ENCODE data around the gene KLK3. TPM values are rescaled to one million over a fixed set of nuclear protein-coding genes. Genes with fewer than 3 reads are reported as not detected.

The KLK3 gene
- total RNA-seq, 1 donor from 2014 or later = not detected

DNA sequence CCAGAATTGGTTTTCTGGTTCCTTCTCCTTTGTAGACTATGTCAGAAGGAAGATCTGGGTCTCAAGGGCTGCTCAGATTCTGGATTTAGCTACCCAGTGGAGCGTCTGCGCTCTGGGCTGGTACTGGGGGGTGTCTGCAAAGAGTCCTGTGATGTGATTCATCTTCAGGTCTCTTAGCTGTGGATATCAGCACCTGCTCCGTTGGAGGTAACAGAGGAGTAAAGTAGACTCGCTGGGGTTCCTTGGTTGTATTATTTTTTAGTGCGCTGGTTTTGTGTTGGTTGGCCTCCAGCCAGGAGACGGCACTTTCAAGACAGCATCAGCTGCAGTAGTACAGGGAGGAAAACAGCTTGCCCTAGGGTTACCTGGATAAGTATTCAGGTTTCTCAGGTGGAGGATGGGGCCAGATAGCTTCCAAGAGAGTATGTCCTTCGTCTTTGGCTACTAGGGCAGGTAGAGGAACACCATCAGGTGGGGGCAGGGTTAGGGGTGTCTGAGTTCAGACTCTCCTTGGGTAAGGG is 11.0 kb upstream of the KLK3 start:
- H3K9me3 ChIP-seq = no peaks in the 10 kb centered on the region
- intact Hi-C loops (cut with DNase I) = no loop called here
- no peak for ATAC-seq
- H3K36me3 ChIP-seq = no peaks in the 10 kb centered on the region
- H3K27me3 ChIP-seq = no peaks in the 10 kb centered on the region
- TF ChIP-seq CTCF (IDR thresholded peaks at IDR 0.05) = no peak
- no peaks in the 10 kb centered on the region for H3K4me1 ChIP-seq
- no peak overlapping the region for H3K4me3 ChIP-seq
- H3K27ac ChIP-seq = no peak overlapping the region
- no peak for DNase-seq

GRCh38 chr19:50844296-50844935 is 10.3 kb upstream of the KLK3 start:
- Histone ChIP-seq H3K9me3 (no peaks in the 10 kb centered on the region), H3K4me3 (no peak overlapping the region), H3K27ac (no peak overlapping the region), H3K4me1 (no peaks in the 10 kb centered on the region), H3K27me3 (no peaks in the 10 kb centered on the region), H3K36me3 (no peaks in the 10 kb centered on the region)
- intact Hi-C loops (cut with DNase I) = no loop called here
- ATAC-seq (no peak), DNase-seq (no peak)
- no peak for TF ChIP-seq CTCF (IDR thresholded peaks at IDR 0.05)

DNA sequence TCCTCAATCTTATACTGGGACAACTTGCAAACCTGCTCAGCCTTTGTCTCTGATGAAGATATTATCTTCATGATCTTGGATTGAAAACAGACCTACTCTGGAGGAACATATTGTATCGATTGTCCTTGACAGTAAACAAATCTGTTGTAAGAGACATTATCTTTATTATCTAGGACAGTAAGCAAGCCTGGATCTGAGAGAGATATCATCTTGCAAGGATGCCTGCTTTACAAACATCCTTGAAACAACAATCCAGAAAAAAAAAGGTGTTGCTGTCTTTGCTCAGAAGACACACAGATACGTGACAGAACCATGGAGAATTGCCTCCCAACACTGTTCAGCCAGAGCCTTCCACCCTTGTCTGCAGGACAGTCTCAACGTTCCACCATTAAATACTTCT is 4.0 kb upstream of the KLK3 start:
- no peak for TF ChIP-seq CTCF (IDR thresholded peaks at IDR 0.05)
- ATAC-seq (no peak), DNase-seq (no peak)
- no peak overlapping the region for H3K4me3 ChIP-seq
- H3K27ac ChIP-seq = no peak overlapping the region
- H3K9me3 ChIP-seq = no peaks in the 10 kb centered on the region
- intact Hi-C loops (cut with DNase I) = no loop called here
- H3K27me3 ChIP-seq = no peaks in the 10 kb centered on the region
- H3K4me1 ChIP-seq = no peaks in the 10 kb centered on the region
- H3K36me3 ChIP-seq = no peaks in the 10 kb centered on the region

DNA sequence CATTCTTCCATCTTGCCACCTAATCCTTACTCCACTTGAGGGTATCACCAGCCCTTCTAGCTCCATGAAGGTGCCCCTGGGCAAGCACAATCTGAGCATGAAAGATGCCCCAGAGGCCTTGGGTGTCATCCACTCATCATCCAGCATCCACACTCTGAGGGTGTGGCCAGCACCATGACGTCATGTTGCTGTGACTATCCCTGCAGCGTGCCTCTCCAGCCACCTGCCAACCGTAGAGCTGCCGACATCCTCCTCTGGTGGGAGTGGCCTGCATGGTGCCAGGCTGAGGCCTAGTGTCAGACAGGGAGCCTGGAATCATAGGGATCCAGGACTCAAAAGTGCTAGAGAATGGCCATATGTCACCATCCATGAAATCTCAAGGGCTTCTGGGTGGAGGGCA is 3.1 kb upstream of the KLK3 start:
- no peak overlapping the region for H3K27ac ChIP-seq
- intact Hi-C loops (cut with DNase I) = no loop called here
- ATAC-seq (peak; percentile 9), DNase-seq (no peak)
- no peak overlapping the region for H3K4me3 ChIP-seq
- no peaks in the 10 kb centered on the region for H3K4me1 ChIP-seq
- TF ChIP-seq CTCF (IDR thresholded peaks at IDR 0.05) = no peak
- no peaks in the 10 kb centered on the region for H3K9me3 ChIP-seq
- H3K36me3 ChIP-seq = no peaks in the 10 kb centered on the region
- H3K27me3 ChIP-seq = peaks cover 5% of the 10 kb centered on the region

DNA sequence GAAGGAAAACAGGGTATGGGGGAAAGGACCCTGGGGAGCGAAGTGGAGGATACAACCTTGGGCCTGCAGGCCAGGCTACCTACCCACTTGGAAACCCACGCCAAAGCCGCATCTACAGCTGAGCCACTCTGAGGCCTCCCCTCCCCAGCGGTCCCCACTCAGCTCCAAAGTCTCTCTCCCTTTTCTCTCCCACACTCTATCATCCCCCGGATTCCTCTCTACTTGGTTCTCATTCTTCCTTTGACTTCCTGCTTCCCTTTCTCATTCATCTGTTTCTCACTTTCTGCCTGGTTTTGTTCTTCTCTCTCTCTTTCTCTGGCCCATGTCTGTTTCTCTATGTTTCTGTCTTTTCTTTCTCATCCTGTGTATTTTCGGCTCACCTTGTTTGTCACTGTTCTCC is 2.7 kb downstream of the KLK3 start:
- ATAC-seq (no peak), DNase-seq (no peak)
- TF ChIP-seq CTCF (IDR thresholded peaks at IDR 0.05) = no peak
- Histone ChIP-seq H3K4me3 (no peak overlapping the region), H3K27me3 (peaks cover 28% of the 10 kb centered on the region), H3K36me3 (no peaks in the 10 kb centered on the region), H3K9me3 (no peaks in the 10 kb centered on the region), H3K27ac (no peak overlapping the region), H3K4me1 (no peaks in the 10 kb centered on the region)
- intact Hi-C loops (cut with DNase I) = no loop called here

GRCh38 chr19:50858886-50859285 is 4.2 kb downstream of the KLK3 start:
- H3K4me1 ChIP-seq = no peaks in the 10 kb centered on the region
- intact Hi-C loops (cut with DNase I) = no loop called here
- no peak overlapping the region for H3K27ac ChIP-seq
- TF ChIP-seq CTCF (IDR thresholded peaks at IDR 0.05) = no peak
- peaks cover 28% of the 10 kb centered on the region for H3K27me3 ChIP-seq
- ATAC-seq (no peak), DNase-seq (no peak)
- H3K36me3 ChIP-seq = no peaks in the 10 kb centered on the region
- no peaks in the 10 kb centered on the region for H3K9me3 ChIP-seq
- no peak overlapping the region for H3K4me3 ChIP-seq

All from upper lobe of right lung (tissue), 1 donor.